NOMO-1 (cell line): ENCODE data around the gene ARPC5L.
"Not testable (repeated sequence)": the region's sequence is repeated elsewhere in the genome, so short reads cannot be mapped to it uniquely, and the experiment has no call there.

Experiments used
- DNase-seq, 2 experiments: peaks; one replicate each; lab custom pipeline; 2025; ENCODE audit not compliant: unreplicated experiment in 2 of 2; lab: John Stamatoyannopoulos, UW

Gene ARPC5L

GRCh38 chr9:124861342-124862229, at the start of gene ARPC5L, which contains the start of gene RPL35:
Gene ARPC5L, plus strand, starts transcription at chr9:124862130. Its CDS starts 7,161 bp downstream, at chr9:124869291.
Gene RPL35, minus strand, starts transcription at chr9:124861957. Its CDS starts 45 bp downstream, at chr9:124861912.
- peak; percentile 91 to 95 for DNase-seq

GRCh38 chr9:124812441-124812876, 49.5 kb upstream of the ARPC5L start:
- no peak for DNase-seq

DNA sequence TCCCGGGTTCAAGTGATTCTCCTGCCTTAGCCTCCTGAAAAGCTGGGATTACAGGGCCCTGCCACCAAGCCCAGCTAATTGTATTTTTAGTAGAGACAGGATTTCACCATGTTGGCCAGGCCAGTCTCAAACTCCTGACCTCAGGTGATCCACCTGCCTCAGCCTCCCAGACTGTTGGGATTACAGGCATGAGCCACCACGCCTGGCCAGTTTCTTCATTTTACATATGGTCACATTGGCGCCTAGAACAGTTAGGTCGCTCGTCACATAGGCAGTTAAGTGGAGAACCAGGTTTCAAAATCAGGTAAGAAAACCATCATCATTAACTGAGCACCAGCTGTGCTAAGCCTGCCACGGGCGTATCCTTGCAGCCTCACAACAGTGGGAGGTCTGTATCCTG, 48.9 kb upstream of the ARPC5L start:
- DNase-seq, result no peak

DNA sequence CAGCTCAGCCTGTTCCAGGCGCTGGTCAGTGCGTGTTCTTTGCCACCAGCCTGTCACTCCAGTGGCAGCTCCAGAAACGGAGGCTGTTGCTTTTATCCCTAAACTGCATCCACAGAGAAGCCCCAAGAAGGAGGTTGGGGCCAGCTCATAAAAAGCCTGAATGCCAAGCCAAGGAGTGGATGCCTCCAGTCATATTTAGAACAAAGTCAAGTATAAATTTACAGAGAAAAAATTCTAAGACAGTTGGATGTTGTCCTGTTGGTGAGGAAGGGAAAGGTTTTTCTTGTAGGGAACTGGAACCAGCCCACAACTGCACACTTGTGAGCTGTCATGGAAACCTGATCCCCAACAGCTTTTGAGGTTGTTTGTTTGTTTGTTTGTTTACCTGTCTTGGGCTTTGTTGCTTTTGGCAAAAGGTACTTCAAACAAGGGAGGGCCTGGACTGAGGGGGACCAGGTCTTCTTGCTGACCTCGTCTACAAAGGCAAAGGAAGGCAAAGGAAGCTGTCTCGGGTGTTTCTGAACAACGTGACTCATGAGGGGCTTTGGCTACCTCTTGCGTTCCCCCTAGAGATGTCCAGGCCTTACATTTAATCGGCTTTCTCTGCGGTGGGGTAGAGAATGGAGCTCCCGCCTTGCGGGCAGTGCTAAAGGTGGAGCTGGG, 48.3 kb upstream of the ARPC5L start:
- no peak for DNase-seq

DNA sequence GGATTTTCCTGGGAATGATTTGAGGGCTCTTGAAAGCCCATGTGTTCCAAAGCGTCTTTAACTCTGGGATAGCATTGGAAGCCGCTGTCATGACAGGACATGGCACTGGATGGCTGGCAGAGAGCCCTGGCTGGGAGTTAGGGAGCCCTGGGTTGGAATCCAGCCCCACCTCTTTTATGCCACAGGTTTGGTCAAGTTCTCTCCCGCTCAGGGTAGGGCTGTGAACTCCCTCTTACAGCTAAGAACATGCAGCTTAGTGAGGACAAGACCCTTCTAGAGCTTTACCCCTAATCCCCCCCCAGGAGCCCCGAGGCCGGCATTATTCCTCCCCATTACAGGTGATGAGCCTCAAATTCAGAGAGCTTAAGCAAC, 47.8 kb upstream of the ARPC5L start:
- no peak for DNase-seq

GRCh38 chr9:124815601-124816000, 46.3 kb upstream of the ARPC5L start:
- DNase-seq, result no peak

DNA sequence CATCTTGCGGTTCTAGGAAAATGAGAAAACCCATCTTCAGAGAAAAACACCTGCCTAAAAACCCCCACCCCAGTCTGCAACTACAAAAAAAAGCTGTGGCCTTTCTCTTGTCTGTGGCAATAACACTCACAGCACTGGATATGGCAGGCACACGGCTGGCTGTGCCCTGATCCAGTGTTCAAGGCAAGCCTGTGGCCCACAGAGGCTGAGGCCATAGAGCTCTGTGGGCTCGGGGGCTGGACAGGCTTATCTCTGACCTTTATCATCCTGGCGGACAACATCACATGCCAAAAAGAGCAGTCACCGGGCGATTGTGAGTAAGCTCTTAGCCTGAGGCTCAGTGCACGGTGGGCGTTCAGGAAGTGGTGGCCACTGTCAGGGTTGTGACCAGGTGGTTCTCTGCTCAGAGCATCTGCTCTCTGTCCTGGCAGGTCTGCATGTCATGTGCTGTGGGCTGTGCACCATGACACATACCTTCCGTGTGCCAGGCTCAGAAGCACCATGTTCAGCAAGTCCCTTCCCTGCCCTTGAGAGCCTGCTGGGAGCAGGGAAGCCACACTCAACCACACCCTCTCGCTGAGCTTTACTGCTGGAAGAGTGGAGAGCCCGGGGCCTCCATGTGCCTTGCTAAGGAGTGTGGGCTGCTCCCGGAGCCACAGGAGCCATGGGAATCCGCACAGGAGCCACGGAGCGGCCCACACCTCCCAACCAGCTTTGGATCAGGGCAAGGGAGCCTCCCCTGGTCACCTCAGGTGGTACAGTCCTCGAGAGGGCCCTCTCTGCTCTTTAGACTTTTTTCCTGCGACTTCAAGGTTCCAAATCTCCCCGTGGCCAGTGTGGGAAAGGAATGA, 43.3 kb upstream of the ARPC5L start:
- no peak for DNase-seq

DNA sequence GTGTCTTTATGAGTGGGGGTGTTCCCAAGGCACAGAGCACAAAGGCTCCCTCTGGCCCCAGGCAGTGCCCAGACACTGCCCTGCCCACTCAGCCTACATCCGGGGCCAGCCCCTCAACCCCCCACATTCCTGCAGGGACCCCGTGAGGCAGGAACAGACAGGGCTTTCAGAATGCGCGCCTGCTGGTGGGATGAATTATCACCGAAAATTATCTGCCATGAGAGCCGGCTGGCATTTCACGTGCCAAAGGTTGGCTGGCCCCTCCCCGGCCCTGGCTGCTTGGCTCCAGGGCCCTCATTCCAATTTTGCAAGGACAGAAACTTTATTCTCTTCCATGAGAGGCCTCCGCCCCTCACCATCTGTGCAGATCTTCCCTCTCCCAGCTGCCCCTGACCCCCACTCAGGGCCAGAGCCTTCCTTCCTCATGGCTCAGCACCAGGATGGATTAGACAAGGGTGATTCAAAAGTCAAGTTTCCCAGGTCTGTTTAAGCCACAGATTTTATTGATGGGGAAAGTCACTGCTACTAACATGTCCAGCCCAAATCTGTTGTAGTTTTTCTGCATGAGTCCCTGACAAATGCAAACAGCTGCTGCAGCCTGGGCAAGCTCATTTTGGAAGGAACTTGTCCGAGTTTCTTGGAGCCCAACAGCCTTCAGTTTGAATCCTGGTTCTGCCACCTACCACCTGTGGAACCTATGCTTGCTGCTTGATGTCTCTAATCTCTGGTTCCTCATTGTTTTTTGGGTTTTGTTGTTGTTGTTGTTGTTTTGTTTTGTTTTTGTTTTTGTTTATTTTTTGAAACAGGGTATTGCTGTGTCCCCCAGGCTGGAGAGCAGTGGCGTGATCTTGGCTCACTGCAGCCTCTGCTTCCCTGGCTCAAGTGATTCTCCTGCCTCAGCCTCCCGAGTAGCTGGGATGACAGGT, 41.0 kb upstream of the ARPC5L start:
- DNase-seq, result no peak

GRCh38 chr9:124828489-124829333, 33.2 kb upstream of the ARPC5L start:
- no peak for DNase-seq

DNA sequence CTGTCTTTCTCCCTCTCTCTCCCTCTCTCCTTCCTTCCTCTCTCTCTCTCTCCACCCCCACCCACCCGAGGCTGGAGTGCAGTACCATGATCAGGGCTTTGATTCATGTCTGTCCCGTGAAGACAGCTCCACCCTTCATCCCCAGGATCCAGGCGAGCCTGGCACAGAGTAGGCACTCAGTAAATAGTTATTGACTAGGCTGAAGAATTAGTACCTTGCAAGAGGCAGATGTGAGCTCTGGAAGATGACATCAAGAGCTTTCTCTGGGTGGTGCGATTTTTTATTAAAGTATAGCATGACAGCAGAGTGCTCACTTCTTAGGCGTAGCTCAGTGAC, 32.6 kb upstream of the ARPC5L start:
- DNase-seq, result no peak

DNA sequence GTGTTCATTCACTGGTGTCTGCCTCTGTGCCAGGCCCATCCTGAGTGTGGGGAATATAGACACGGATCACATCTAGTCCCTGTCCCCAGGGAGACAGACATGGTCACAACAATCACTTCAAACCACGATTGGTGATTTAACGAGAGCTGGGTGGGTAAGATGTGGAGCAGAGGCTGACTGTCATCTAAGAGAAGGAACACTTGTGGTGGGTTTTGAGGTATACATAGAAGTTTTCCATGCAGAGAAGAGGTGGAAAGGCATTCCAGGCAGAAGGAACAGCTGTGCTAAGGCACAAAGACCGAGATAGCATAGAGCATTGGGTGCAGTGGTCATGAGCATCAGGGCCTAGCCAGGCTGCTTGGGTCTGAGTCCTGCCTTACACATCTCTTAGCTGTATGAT, 31.3 kb upstream of the ARPC5L start:
- DNase-seq, result no peak

DNA sequence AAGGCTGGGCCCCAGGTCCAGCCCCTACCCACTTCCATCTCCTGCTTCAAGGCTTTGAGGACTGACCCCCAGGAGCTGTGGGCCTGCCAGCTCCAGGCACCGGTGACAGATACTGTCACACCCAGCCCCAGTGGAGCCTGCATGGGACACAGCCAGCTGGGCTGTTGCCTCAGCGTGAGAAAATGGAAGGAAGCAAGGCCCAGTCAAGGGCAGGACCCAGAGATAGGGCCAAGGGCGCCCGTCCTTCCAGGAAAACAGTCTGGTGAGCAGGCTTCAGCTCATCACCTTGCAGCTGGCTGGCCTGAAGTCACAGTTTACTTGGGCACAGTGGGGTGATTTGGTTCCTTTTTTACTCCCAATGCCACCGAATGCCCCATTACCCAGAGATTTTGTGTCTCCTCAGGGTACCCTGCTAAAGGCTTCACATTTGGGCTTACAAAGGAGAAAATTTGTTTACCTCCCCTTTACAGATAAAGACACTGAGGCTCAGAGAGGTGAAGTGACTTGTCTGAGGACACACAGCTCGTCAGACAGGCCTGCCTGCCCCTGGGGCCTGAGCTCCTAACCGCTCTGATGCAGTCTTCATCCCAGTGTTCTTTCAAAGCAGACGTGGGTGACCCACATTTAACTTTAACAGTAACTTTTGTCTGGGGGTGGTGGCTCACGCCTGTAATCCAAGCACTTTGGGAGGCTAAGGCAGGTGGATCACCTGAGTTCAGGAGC, 30.1 kb upstream of the ARPC5L start:
- no peak for DNase-seq

GRCh38 chr9:124834591-124834990, 27.3 kb upstream of the ARPC5L start:
- DNase-seq, result no peak

DNA sequence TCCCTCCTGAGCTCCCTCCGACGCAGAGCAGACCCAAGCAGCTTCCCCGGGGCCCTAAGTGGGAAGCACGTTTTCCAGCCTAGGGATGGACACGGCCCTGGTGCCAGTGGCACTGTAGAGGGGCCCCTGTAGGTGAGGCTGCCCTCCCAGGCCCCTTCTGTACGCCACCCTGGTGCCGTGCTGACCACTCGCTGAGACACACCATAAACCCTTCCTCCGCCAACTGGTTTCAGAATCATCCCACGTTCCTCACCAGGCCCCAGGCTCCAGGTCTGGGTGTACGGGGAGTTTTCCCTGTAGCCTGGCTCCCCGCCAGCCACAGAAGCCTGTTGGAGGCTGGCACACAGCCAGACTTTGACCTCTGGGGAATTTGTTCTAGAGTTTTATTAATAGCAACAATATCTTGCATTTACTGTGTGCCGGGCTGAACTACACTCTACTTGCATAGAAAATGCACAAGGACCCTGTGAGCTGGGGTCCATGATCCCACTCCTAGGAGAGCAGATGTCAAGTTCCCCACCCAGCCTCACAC, 26.8 kb upstream of the ARPC5L start:
- DNase-seq, result no peak

- DNase-seq, result not testable (repeated sequence)
Observed at GRCh38 chr9:124838132-124838531, 23.8 kb upstream of the ARPC5L start.

DNA sequence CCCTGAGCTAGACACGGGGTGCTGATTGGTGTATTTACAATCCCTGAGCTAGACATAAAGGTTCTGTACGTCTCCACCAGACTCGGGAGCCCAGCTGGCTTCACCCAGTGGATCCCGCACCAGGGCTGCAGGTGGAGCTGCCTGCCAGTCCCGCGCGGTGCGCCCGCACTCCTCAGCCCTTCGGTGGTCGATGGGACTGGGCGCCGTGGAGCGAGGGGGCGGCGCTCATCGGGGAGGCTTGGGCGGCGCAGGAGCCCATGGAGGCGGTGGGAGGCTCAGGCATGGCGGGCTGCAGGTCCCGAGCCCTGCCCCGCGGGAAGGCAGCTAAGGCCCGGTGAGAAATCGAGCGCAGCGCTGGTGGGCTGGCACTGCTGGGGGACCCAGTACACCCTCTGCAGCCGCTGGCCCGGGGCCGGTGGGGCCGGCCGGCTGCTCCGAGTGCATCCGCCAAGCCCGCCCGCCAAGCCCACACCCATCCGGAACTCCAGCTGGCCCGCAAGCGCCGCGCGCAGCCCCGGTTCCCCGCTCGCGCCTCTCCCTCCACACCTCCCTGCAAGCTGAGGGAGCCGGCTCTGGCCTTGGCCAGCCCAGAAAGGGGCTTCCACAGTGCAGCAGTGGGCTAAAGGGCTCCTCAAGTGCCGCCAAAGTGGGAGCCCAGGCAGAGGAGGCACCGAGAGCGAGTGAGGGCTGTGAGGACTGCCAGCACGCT, 23.2 kb upstream of the ARPC5L start:
- DNase-seq, result not testable (repeated sequence)

- no peak for DNase-seq
Observed at GRCh38 chr9:124839612-124840299, 22.2 kb upstream of the ARPC5L start.
